HG02642 (cell line): ENCODE data around the gene S100A13.

Experiments used
- ATAC-seq: cut with Tn5 transposase; IDR thresholded peaks from one replicate; pipeline ENCODE4 v1.9.1; 2021; ENCODE audit warnings: mild to moderate bottlenecking; ENCODE audit not compliant: unreplicated experiment, poor library complexity

S100A13 gene

GRCh38 chr1:153628638-153629342 is 1.5 kb upstream of the S100A13 start:
- ATAC-seq: no peak

GRCh38 chr1:153627715-153628626 is 666 bp upstream of the S100A13 start, which contains the start of gene S100A1:
S100A1 (plus strand) TSS chr1:153628434; CDS start chr1:153630522, 2,088 bp downstream.
- ATAC-seq: no peak

GRCh38 chr1:153626477-153626903 is 815 bp downstream of the S100A13 start:
- ATAC-seq: no peak

- ATAC-seq: no peak
Measured at GRCh38 chr1:153624965-153625611, 2.2 kb downstream of the S100A13 start.

- no peak for ATAC-seq
Measured at GRCh38 chr1:153623101-153623500, 4.2 kb downstream of the S100A13 start.

GRCh38 chr1:153619171-153619570 is 8.1 kb downstream of the S100A13 start:
- ATAC-seq: no peak

GRCh38 chr1:153617663-153618062 is 9.6 kb downstream of the S100A13 start:
- peak; percentile 71 for ATAC-seq

GRCh38 chr1:153616917-153617311 is 10.4 kb downstream of the S100A13 start:
- ATAC-seq: no peak

GRCh38 chr1:153616144-153616916 is 11.0 kb downstream of the S100A13 start, which contains the start of gene S100A14:
S100A14 (minus strand) TSS chr1:153616325; CDS start chr1:153615858, 467 bp downstream.
- no peak for ATAC-seq

GRCh38 chr1:153615406-153615805 is 11.9 kb downstream of the S100A13 start:
- ATAC-seq: no peak

- no peak for ATAC-seq
Measured at GRCh38 chr1:153614906-153615305, 12.4 kb downstream of the S100A13 start.

- ATAC-seq: no peak
Measured at GRCh38 chr1:153614189-153614900, 13.0 kb downstream of the S100A13 start.

GRCh38 chr1:153613406-153613805 is 13.9 kb downstream of the S100A13 start:
- ATAC-seq: no peak

- no peak for ATAC-seq
Measured at GRCh38 chr1:153612755-153613331, 14.5 kb downstream of the S100A13 start, which contains the start of gene S100A16. S100A16 (minus strand) TSS chr1:153613137; CDS start chr1:153608151, 4,986 bp downstream.

- no peak for ATAC-seq
Measured at GRCh38 chr1:153612111-153612754, 15.1 kb downstream of the S100A13 start.

- no peak for ATAC-seq
Measured at GRCh38 chr1:153611356-153611755, 15.9 kb downstream of the S100A13 start.

- no peak for ATAC-seq
Measured at GRCh38 chr1:153610811-153611301, 16.4 kb downstream of the S100A13 start.

- ATAC-seq: no peak
Measured at GRCh38 chr1:153610334-153610733, 17.0 kb downstream of the S100A13 start.
